RKO (cell line): ENCODE results near the gene FAM219A.
A peak's percentile ranks its signal among the peaks of the same experiment; 100 is the strongest.

Experiments used
- DNase-seq: peaks from one replicate; pipeline ENCODE4 v3.0.0-alpha.2; 2016; ENCODE audit warnings: low spot score

Gene FAM219A

GRCh38 chr9:34458013-34458958, at the start of gene FAM219A, which contains the start of gene DNAI1:
Gene FAM219A (minus strand): TSS chr9:34458570. CDS start chr9:34458263, 307 bp downstream.
Gene DNAI1 (plus strand): TSS chr9:34458805. CDS start chr9:34459006, 201 bp downstream.
- DNase-seq, result peak; percentile 97

- no peak for DNase-seq
Measured at GRCh38 chr9:34507966-34508365, 49.6 kb upstream of the FAM219A start.

GRCh38 chr9:34507556-34507955, 49.2 kb upstream of the FAM219A start:
- no peak for DNase-seq

GRCh38 chr9:34506623-34507022, 48.3 kb upstream of the FAM219A start:
- no peak for DNase-seq

GRCh38 chr9:34505370-34506120, 47.2 kb upstream of the FAM219A start:
- no peak for DNase-seq

- no peak for DNase-seq
Measured at GRCh38 chr9:34503406-34503805, 45.0 kb upstream of the FAM219A start.

GRCh38 chr9:34502891-34503290, 44.5 kb upstream of the FAM219A start:
- DNase-seq, result no peak

GRCh38 chr9:34502471-34502870, 44.1 kb upstream of the FAM219A start:
- DNase-seq, result no peak

GRCh38 chr9:34501889-34502425, 43.6 kb upstream of the FAM219A start:
- DNase-seq, result no peak

- no peak for DNase-seq
Measured at GRCh38 chr9:34501372-34501771, 43.0 kb upstream of the FAM219A start.

GRCh38 chr9:34500623-34501267, 42.4 kb upstream of the FAM219A start:
- peak; percentile 56 for DNase-seq

- no peak for DNase-seq
Measured at GRCh38 chr9:34499076-34499475, 40.7 kb upstream of the FAM219A start.

- no peak for DNase-seq
Measured at GRCh38 chr9:34498553-34498952, 40.2 kb upstream of the FAM219A start.

- DNase-seq, result peak; percentile 15
Measured at GRCh38 chr9:34496149-34496712, 37.9 kb upstream of the FAM219A start.

- DNase-seq, result peak; percentile 61
Measured at GRCh38 chr9:34493972-34494535, 35.7 kb upstream of the FAM219A start.

- no peak for DNase-seq
Measured at GRCh38 chr9:34492051-34492450, 33.7 kb upstream of the FAM219A start.

GRCh38 chr9:34491596-34491995, 33.2 kb upstream of the FAM219A start:
- no peak for DNase-seq

GRCh38 chr9:34490760-34491159, 32.4 kb upstream of the FAM219A start:
- no peak for DNase-seq

GRCh38 chr9:34490360-34490759, 32.0 kb upstream of the FAM219A start:
- no peak for DNase-seq

- no peak for DNase-seq
Measured at GRCh38 chr9:34486572-34486971, 28.2 kb upstream of the FAM219A start.

- no peak for DNase-seq
Measured at GRCh38 chr9:34485822-34486221, 27.5 kb upstream of the FAM219A start.
